GM23338 (cell line): ENCODE measurements around the gene DARS2. TPM values are rescaled to one million over a fixed set of nuclear protein-coding genes. Genes with fewer than 3 reads are reported as not detected.
"Not testable (repeated sequence)": the region's sequence is repeated elsewhere in the genome, so short reads cannot be mapped to it uniquely, and the experiment has no call there.

Experiments used
- ATAC-seq: fragments of 200-7000 bp; cut with Tn5 transposase; 3 replicates; pipeline ENCODE4 v1.9.1; 2020
- DNase-seq: peaks from one replicate; pipeline ENCODE4 v3.0.0-alpha.2; 2015; ENCODE audit warnings: low spot score
- H2AFZ ChIP-seq: fragments of 200-600 bp; sonication (generic); 2 replicates; pipeline ENCODE4 v1.8.0; 2016; ENCODE audit warnings: antibody characterized with exemption, mild to moderate bottlenecking, moderate library complexity
- H3F3A ChIP-seq: fragments of 200-600 bp; sonication (generic); replicated peaks from 2 replicates; pipeline ENCODE4 v1.8.0; 2017; ENCODE audit warnings: antibody characterized with exemption, mixed run types, low read depth
- H3K27ac ChIP-seq: fragments of 200-600 bp; sonication (generic); 2 replicates; pipeline ENCODE4 v1.6.1; 2016; ENCODE audit warnings: low read depth
- H3K27me3 ChIP-seq: fragments of 200-600 bp; sonication (generic); 2 replicates; pipeline ENCODE4 v1.8.0; 2016; ENCODE audit warnings: mild to moderate bottlenecking, mixed run types, moderate library complexity; ENCODE audit not compliant: insufficient read depth
- H3K36me3 ChIP-seq: fragments of 200-600 bp; sonication (generic); 2 replicates; pipeline ENCODE4 v1.8.0; 2016; ENCODE audit warnings: mild to moderate bottlenecking; ENCODE audit not compliant: insufficient read depth
- H3K4me1 ChIP-seq: fragments of 200-600 bp; sonication (generic); 2 replicates; pipeline ENCODE4 v1.8.0; 2016; ENCODE audit warnings: mild to moderate bottlenecking, moderate library complexity; ENCODE audit not compliant: insufficient read depth
- H3K4me2 ChIP-seq: fragments of 200-600 bp; sonication (generic); 2 replicates; pipeline ENCODE4 v1.7.1; 2017; ENCODE audit warnings: mixed run types
- H3K4me3 ChIP-seq: fragments of 200-600 bp; sonication (generic); 2 replicates; pipeline ENCODE4 v1.6.1; 2016; ENCODE audit warnings: mixed run types
- H3K79me2 ChIP-seq: fragments of 200-600 bp; sonication (generic); replicated peaks from 2 replicates; pipeline ENCODE4 v1.8.0; 2017; ENCODE audit warnings: mild to moderate bottlenecking; ENCODE audit not compliant: insufficient read depth
- H3K9me2 ChIP-seq: fragments of 200-600 bp; sonication (generic); 2 replicates; pipeline ENCODE4 v1.8.0; 2017; ENCODE audit not compliant: insufficient read depth
- H4K20me1 ChIP-seq: fragments of 200-600 bp; sonication (generic); replicated peaks from 2 replicates; pipeline ENCODE4 v1.8.0; 2017; ENCODE audit warnings: mild to moderate bottlenecking; ENCODE audit not compliant: insufficient read depth
- H3K27ac Mint-ChIP-seq: 2 replicates; pipeline ENCODE4 v1.8.0; 2020; ENCODE audit warnings: inconsistent platforms, mild to moderate bottlenecking, moderate library complexity, mixed read lengths
- H3K27me3 Mint-ChIP-seq: 3 replicates; pipeline ENCODE4 v1.8.0; 2022; ENCODE audit warnings: low read depth, mild to moderate bottlenecking, moderate library complexity, mixed read lengths, inconsistent platforms; ENCODE audit not compliant: insufficient read depth, poor library complexity
- H3K36me3 Mint-ChIP-seq: 3 replicates; pipeline ENCODE4 v1.8.0; 2021; ENCODE audit warnings: low read depth, mild to moderate bottlenecking, inconsistent platforms, moderate library complexity, mixed read lengths
- H3K4me1 Mint-ChIP-seq: 3 replicates; pipeline ENCODE4 v1.8.0; 2020; ENCODE audit warnings: mild to moderate bottlenecking, inconsistent platforms, mixed read lengths
- H3K4me3 Mint-ChIP-seq: 3 replicates; pipeline ENCODE4 v1.8.0; 2021; ENCODE audit warnings: moderate library complexity, mild to moderate bottlenecking, inconsistent platforms, mixed read lengths
- H3K9me3 Mint-ChIP-seq: 3 replicates; pipeline ENCODE4 v1.8.0; 2020; ENCODE audit warnings: moderate library complexity, mild to moderate bottlenecking, inconsistent platforms, mixed read lengths
- CREB1 ChIP-seq: fragments of 250-450 bp; sonication (Bioruptor Pico); IDR thresholded peaks from 2 replicates; pipeline ENCODE4 v1.5.0; 2020; ENCODE audit warnings: low read depth, mild to moderate bottlenecking, moderate library complexity
- EZH2 ChIP-seq: fragments of 200-600 bp; sonication (generic); IDR thresholded peaks from one replicate; pipeline ENCODE4 v1.8.0; 2017; ENCODE audit warnings: antibody characterized with exemption, mild to moderate bottlenecking, low read depth; ENCODE audit not compliant: unreplicated experiment
- EZH2phosphoT487 ChIP-seq: fragments of 200-600 bp; sonication (generic); IDR thresholded peaks from one replicate; pipeline ENCODE4 v1.8.1; 2018; ENCODE audit warnings: antibody characterized with exemption; ENCODE audit not compliant: unreplicated experiment
- STAT1 ChIP-seq: IDR thresholded peaks from one replicate; pipeline ENCODE4 v1.6.1; 2016; ENCODE audit warnings: antibody characterized with exemption; ENCODE audit not compliant: unreplicated experiment
- polyA plus RNA-seq: library from polyadenylated mRNA; unstranded; fragments of >200 nt; fragmentation: Nextera tagmentation; extraction: Ambion mirVana; gene quantifications from 2 replicates; pipeline ENCODE4 v1.2.1, GENCODE V29; 2016
- total RNA-seq: library from RNA; depleted of rRNA; stranded (reverse); fragments of >200 nt; shearing (Covaris generic); gene quantifications from 2 replicates; pipeline ENCODE4 v1.2.3, GENCODE V29; 2014
- TF ChIP-seq, protein P1 (sequence below): IDR thresholded peaks from 2 replicates; pipeline ENCODE4 v1.6.1; 2016; ENCODE audit warnings: antibody characterized with exemption
- TF ChIP-seq, protein P2 (sequence below): IDR thresholded peaks from one replicate; pipeline ENCODE4 v1.6.1; 2018; ENCODE audit warnings: antibody characterized with exemption; ENCODE audit not compliant: unreplicated experiment
- TF ChIP-seq, protein P3 (sequence below): fragments of 250-450 bp; sonication (Bioruptor Pico); IDR thresholded peaks from 2 replicates; pipeline ENCODE4 v1.5.0; 2020; ENCODE audit warnings: mild to moderate bottlenecking, moderate library complexity
- TF ChIP-seq, protein P4 (sequence below), 2 experiments: fragments of 200-600 bp in 1 of 2; sonication (generic) in 1 of 2; conservative IDR thresholded peaks; 2 replicates each; pipeline versions ENCODE4 v1.5.1 to v1.6.1; 2016 to 2017; ENCODE audit warnings: antibody characterized with exemption in 2 of 2, low read depth in 2 of 2, mild to moderate bottlenecking in 2 of 2, moderate library complexity in 1 of 2

The DARS2 gene
- total and polyA plus RNA-seq, 2 experiments from 2014 or later = 18.1 to 41.1 TPM

DNA sequence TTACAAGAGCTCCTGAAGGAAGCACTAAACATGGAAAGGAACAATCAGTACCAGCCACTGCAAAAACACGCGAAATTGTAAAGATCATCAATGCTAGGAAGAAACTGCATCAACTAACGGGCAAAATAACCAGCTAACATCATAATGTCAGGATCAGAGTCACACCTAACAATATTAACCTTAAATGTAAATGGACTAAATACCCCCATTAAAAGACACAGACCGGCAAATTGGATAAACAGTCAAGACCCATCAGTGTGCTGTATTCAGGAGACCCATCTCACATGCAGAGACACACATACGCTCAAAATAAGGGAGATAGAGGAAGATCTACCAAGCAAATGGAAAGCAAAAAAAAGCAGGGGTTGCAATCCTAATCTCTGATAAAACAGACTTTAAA is 10.8 kb upstream of the DARS2 start:
- not testable (repeated sequence) for H3K9me2 ChIP-seq, H3K4me2 ChIP-seq, H3K4me1 ChIP-seq, H3K4me1 Mint-ChIP-seq, H2AFZ ChIP-seq, H3K27me3 ChIP-seq, H3K4me3 ChIP-seq, H3F3A ChIP-seq, H3K27ac Mint-ChIP-seq, DNase-seq, H3K27ac ChIP-seq, ATAC-seq, H3K27me3 Mint-ChIP-seq, H3K4me3 Mint-ChIP-seq, H4K20me1 ChIP-seq
- Histone ChIP-seq H3K36me3 (peaks cover 15% of the 10 kb centered on the region), H3K79me2 (peaks cover 85% of the 10 kb centered on the region)
- H3K9me3 Mint-ChIP-seq = peaks cover 12% of the 10 kb centered on the region; the same call in 2 of the 3 replicates
- peaks cover 68% of the 10 kb centered on the region for H3K36me3 Mint-ChIP-seq

DNA sequence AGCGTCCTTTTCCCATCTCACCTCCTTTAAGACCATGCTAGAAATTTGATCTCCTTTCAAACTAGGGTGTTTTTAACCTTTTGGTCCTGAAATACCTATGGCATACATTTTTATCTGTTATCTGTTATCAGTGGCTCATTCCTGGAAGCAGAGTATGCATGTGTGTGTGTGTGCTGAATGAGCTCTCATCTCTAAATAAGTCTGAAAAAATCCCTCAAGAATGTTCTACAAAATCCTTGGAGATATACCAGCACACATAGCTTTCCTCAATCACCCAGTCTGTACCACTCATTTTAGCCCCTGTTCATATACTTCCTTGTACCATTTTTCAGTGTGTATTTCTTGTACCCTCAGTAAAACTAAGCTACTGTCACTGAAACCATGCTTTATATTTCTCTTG is 6.0 kb upstream of the DARS2 start:
- DNase-seq = no peak
- no peaks in the 10 kb centered on the region for H3F3A ChIP-seq
- H4K20me1 ChIP-seq = peaks cover 19% of the 10 kb centered on the region; the same call in 1 of the 2 replicates
- H3K4me3 ChIP-seq = no peak overlapping the region
- H3K4me2 ChIP-seq = no peak overlapping the region
- Mint-ChIP-seq H3K27ac (no peak overlapping the region), H3K4me3 (no peak overlapping the region), H3K9me3 (no peaks in the 10 kb centered on the region; the same call in 2 of the 3 replicates), H3K27me3 (no peaks in the 10 kb centered on the region), H3K36me3 (peaks cover 48% of the 10 kb centered on the region), H3K4me1 (peaks cover 6% of the 10 kb centered on the region)
- no peak overlapping the region for H2AFZ ChIP-seq
- no peak overlapping the region for H3K27ac ChIP-seq
- H3K9me2 ChIP-seq = no peaks in the 10 kb centered on the region
- H3K79me2 ChIP-seq = peaks cover 100% of the 10 kb centered on the region
- H3K36me3 ChIP-seq = peaks cover 24% of the 10 kb centered on the region
- no peak for ATAC-seq
- peaks cover 6% of the 10 kb centered on the region for H3K4me1 ChIP-seq
- TF ChIP-seq, protein P1, sequence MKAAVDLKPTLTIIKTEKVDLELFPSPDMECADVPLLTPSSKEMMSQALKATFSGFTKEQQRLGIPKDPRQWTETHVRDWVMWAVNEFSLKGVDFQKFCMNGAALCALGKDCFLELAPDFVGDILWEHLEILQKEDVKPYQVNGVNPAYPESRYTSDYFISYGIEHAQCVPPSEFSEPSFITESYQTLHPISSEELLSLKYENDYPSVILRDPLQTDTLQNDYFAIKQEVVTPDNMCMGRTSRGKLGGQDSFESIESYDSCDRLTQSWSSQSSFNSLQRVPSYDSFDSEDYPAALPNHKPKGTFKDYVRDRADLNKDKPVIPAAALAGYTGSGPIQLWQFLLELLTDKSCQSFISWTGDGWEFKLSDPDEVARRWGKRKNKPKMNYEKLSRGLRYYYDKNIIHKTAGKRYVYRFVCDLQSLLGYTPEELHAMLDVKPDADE = no peak
- TF ChIP-seq CREB1 (CRISPR knock-in tag) (no peak), STAT1 (no peak), EZH2 (no peak), EZH2phosphoT487 (no peak)
- TF ChIP-seq, protein P2, sequence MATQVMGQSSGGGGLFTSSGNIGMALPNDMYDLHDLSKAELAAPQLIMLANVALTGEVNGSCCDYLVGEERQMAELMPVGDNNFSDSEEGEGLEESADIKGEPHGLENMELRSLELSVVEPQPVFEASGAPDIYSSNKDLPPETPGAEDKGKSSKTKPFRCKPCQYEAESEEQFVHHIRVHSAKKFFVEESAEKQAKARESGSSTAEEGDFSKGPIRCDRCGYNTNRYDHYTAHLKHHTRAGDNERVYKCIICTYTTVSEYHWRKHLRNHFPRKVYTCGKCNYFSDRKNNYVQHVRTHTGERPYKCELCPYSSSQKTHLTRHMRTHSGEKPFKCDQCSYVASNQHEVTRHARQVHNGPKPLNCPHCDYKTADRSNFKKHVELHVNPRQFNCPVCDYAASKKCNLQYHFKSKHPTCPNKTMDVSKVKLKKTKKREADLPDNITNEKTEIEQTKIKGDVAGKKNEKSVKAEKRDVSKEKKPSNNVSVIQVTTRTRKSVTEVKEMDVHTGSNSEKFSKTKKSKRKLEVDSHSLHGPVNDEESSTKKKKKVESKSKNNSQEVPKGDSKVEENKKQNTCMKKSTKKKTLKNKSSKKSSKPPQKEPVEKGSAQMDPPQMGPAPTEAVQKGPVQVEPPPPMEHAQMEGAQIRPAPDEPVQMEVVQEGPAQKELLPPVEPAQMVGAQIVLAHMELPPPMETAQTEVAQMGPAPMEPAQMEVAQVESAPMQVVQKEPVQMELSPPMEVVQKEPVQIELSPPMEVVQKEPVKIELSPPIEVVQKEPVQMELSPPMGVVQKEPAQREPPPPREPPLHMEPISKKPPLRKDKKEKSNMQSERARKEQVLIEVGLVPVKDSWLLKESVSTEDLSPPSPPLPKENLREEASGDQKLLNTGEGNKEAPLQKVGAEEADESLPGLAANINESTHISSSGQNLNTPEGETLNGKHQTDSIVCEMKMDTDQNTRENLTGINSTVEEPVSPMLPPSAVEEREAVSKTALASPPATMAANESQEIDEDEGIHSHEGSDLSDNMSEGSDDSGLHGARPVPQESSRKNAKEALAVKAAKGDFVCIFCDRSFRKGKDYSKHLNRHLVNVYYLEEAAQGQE = no peak
- TF ChIP-seq, protein P3, sequence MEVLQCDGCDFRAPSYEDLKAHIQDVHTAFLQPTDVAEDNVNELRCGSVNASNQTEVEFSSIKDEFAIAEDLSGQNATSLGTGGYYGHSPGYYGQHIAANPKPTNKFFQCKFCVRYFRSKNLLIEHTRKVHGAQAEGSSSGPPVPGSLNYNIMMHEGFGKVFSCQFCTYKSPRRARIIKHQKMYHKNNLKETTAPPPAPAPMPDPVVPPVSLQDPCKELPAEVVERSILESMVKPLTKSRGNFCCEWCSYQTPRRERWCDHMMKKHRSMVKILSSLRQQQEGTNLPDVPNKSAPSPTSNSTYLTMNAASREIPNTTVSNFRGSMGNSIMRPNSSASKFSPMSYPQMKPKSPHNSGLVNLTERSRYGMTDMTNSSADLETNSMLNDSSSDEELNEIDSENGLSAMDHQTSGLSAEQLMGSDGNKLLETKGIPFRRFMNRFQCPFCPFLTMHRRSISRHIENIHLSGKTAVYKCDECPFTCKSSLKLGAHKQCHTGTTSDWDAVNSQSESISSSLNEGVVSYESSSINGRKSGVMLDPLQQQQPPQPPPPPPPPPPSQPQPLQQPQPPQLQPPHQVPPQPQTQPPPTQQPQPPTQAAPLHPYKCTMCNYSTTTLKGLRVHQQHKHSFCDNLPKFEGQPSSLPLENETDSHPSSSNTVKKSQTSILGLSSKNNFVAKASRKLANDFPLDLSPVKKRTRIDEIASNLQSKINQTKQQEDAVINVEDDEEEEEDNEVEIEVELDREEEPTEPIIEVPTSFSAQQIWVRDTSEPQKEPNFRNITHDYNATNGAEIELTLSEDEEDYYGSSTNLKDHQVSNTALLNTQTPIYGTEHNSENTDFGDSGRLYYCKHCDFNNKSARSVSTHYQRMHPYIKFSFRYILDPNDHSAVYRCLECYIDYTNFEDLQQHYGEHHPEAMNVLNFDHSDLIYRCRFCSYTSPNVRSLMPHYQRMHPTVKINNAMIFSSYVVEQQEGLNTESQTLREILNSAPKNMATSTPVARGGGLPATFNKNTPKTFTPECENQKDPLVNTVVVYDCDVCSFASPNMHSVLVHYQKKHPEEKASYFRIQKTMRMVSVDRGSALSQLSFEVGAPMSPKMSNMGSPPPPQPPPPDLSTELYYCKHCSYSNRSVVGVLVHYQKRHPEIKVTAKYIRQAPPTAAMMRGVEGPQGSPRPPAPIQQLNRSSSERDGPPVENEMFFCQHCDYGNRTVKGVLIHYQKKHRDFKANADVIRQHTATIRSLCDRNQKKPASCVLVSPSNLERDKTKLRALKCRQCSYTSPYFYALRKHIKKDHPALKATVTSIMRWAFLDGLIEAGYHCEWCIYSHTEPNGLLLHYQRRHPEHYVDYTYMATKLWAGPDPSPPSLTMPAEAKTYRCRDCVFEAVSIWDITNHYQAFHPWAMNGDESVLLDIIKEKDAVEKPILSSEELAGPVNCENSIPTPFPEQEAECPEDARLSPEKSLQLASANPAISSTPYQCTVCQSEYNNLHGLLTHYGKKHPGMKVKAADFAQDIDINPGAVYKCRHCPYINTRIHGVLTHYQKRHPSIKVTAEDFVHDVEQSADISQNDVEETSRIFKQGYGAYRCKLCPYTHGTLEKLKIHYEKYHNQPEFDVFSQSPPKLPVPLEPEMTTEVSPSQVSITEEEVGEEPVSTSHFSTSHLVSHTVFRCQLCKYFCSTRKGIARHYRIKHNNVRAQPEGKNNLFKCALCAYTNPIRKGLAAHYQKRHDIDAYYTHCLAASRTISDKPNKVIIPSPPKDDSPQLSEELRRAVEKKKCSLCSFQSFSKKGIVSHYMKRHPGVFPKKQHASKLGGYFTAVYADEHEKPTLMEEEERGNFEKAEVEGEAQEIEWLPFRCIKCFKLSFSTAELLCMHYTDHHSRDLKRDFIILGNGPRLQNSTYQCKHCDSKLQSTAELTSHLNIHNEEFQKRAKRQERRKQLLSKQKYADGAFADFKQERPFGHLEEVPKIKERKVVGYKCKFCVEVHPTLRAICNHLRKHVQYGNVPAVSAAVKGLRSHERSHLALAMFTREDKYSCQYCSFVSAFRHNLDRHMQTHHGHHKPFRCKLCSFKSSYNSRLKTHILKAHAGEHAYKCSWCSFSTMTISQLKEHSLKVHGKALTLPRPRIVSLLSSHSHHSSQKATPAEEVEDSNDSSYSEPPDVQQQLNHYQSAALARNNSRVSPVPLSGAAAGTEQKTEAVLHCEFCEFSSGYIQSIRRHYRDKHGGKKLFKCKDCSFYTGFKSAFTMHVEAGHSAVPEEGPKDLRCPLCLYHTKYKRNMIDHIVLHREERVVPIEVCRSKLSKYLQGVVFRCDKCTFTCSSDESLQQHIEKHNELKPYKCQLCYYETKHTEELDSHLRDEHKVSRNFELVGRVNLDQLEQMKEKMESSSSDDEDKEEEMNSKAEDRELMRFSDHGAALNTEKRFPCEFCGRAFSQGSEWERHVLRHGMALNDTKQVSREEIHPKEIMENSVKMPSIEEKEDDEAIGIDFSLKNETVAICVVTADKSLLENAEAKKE = no peak
- TF ChIP-seq, protein P4, sequence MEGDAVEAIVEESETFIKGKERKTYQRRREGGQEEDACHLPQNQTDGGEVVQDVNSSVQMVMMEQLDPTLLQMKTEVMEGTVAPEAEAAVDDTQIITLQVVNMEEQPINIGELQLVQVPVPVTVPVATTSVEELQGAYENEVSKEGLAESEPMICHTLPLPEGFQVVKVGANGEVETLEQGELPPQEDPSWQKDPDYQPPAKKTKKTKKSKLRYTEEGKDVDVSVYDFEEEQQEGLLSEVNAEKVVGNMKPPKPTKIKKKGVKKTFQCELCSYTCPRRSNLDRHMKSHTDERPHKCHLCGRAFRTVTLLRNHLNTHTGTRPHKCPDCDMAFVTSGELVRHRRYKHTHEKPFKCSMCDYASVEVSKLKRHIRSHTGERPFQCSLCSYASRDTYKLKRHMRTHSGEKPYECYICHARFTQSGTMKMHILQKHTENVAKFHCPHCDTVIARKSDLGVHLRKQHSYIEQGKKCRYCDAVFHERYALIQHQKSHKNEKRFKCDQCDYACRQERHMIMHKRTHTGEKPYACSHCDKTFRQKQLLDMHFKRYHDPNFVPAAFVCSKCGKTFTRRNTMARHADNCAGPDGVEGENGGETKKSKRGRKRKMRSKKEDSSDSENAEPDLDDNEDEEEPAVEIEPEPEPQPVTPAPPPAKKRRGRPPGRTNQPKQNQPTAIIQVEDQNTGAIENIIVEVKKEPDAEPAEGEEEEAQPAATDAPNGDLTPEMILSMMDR (conservative IDR thresholded peaks at IDR 0.05; ENCODE audit: low read depth in 2 of 2) = no peak
- H3K27me3 ChIP-seq = no peaks in the 10 kb centered on the region
